Measurements from ENCODE around the gene PAGR1. TPM values are rescaled to one million over a fixed set of nuclear protein-coding genes. Genes with fewer than 3 reads are reported as not detected.

PAGR1 gene
- total and polyA plus RNA-seq, 2 of the 13 experiments (the other 11 are each of a cell fraction or from before 2014, with no cell fraction given) = 9.8 to 66.4 TPM

- TF ChIP-seq MIER2 (CRISPR knock-in tag; IDR thresholded peaks at IDR 0.05) = no peak
- TF ChIP-seq ZNF792 (CRISPR knock-in tag; IDR thresholded peaks at IDR 0.05) = no peak
- TF ChIP-seq PRDM15 (CRISPR knock-in tag; IDR thresholded peaks at IDR 0.05) = no peak
- no peak for TF ChIP-seq ZNF749 (CRISPR knock-in tag; IDR thresholded peaks at IDR 0.05; ENCODE audit: borderline replicate concordance)
- no peak for TF ChIP-seq RBM39 (IDR thresholded peaks at IDR 0.05; ENCODE audit: low read depth, low read length, poor library complexity, severe bottlenecking)
- TF ChIP-seq ZIK1 (CRISPR knock-in tag; IDR thresholded peaks at IDR 0.05; ENCODE audit: borderline replicate concordance, low read depth) = no peak
- no peak for TF ChIP-seq REXO4 (CRISPR knock-in tag; IDR thresholded peaks at IDR 0.05; ENCODE audit: borderline replicate concordance)
- no peak for TF ChIP-seq U2AF1 (optimal IDR thresholded peaks at IDR 0.05; ENCODE audit: low read depth, low read length)
- no peak for TF ChIP-seq STAG1 (CRISPR knock-in tag; IDR thresholded peaks at IDR 0.05)
- TF ChIP-seq ZNF335 (CRISPR knock-in tag; IDR thresholded peaks at IDR 0.05) = no peak
- TF ChIP-seq POLR2G (IDR thresholded peaks at IDR 0.05; ENCODE audit: low read depth, low read length) = peak; percentile 74
- TF ChIP-seq GTF3A (CRISPR knock-in tag; conservative IDR thresholded peaks at IDR 0.05) = no peak
- TF ChIP-seq ZNF547 (CRISPR knock-in tag; IDR thresholded peaks at IDR 0.05) = no peak; the same call in 1 of the 2 replicates
- no peak for TF ChIP-seq HMGXB4 (CRISPR knock-in tag; IDR thresholded peaks at IDR 0.05; ENCODE audit: borderline replicate concordance in 1 of 2, low read depth in 1 of 2)
- TF ChIP-seq ZNF512B (CRISPR knock-in tag; IDR thresholded peaks at IDR 0.05; ENCODE audit: borderline replicate concordance) = no peak
- no peak for TF ChIP-seq DNMT3B (CRISPR knock-in tag; conservative IDR thresholded peaks at IDR 0.05)
- TF ChIP-seq ZSCAN12 (CRISPR knock-in tag; IDR thresholded peaks at IDR 0.05) = no peak
- TF ChIP-seq AGO2 (optimal IDR thresholded peaks at IDR 0.05; ENCODE audit: low read depth, low read length) = peak; percentile 7
- no peak for TF ChIP-seq ZFP82 (CRISPR knock-in tag; IDR thresholded peaks at IDR 0.05; ENCODE audit: borderline replicate concordance)
Observed at GRCh38 chr16:29806641-29807425, 9.1 kb upstream of the PAGR1 start (continued).

Measured in HepG2 (cell line).